ENCODE data around the gene DMD. TPM values are rescaled to one million over a fixed set of nuclear protein-coding genes. Genes with fewer than 3 reads are reported as not detected.

Gene DMD
- polyA plus RNA-seq, 2 of the 4 experiments (the other 2 are of a cell fraction): 0.03 TPM; not detected in 1

DNA sequence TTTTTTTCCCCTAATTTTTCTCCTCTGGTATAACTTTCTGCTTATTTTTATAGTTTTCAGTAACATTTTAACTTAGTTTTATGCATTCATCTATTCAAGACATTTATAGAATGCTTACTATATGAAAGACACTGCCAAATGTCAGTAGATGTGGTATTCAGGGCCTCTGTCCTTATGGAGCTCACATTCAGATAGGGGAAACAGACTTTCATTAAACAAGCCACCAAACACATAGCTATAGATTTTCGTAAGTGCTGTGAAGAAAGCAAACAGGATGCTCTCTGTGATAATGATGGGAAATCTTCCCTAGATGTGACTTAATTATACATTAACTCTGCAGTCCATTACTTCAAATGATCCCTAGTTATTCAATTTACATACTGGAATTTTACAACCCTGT is 1777.5 kb downstream of the DMD start:
- H3K27ac ChIP-seq: no peak overlapping the region
- no peak for DNase-seq (ENCODE audit: low read depth in 1 of 2, low spot score in 1 of 2)
- ChIA-PET POLR2A (no interaction called here), CTCF (no interaction called here)
- no peaks in the 10 kb centered on the region for H3K9me3 ChIP-seq
- 14% methylated on average over 1 of the region's 1 CpG for WGBS (ENCODE audit: missing lambda C conversion rate)
- FAIRE-seq: no peak
- no peak overlapping the region for H3K4me3 ChIP-seq
- TF ChIP-seq CHD4 (IDR thresholded peaks at IDR 0.05; ENCODE audit: borderline replicate concordance) (no peak), CBX8 (IDR thresholded peaks at IDR 0.05) (no peak), HEYL (CRISPR knock-in tag; IDR thresholded peaks at IDR 0.05) (no peak), TP53 (CRISPR knock-in tag; IDR thresholded peaks at IDR 0.05) (no peak), HDAC2 (IDR thresholded peaks at IDR 0.05) (no peak)
- H3K4me2 ChIP-seq: no peak overlapping the region
- no peak for ATAC-seq
- H3K4me1 ChIP-seq: no peaks in the 10 kb centered on the region

DNA sequence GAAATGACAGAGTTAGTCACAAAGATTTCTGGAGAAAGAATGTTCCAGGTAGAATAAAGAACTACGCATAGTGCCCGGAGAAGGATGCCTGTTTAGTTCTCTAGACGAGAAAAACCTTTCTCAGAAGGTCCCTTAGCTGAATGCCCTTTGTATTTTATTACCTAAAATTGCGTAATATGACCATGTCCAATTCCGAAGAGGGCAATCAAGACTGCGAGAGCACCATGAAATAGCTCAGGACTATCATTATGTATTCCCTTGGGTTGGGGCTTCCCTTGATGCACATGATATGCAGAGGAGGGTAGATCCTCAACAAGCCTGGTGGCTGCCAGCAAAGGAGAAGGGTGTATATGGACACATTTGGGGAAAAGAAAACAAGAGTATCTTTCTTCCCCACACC is 1781.4 kb downstream of the DMD start:
- no peak for FAIRE-seq
- CTCF ChIA-PET: interaction anchor here (0.7 kb wide), 1 partner anchor 172 kb away, joined by 3 read pairs; no protein-coding TSS in a partner anchor

DNA sequence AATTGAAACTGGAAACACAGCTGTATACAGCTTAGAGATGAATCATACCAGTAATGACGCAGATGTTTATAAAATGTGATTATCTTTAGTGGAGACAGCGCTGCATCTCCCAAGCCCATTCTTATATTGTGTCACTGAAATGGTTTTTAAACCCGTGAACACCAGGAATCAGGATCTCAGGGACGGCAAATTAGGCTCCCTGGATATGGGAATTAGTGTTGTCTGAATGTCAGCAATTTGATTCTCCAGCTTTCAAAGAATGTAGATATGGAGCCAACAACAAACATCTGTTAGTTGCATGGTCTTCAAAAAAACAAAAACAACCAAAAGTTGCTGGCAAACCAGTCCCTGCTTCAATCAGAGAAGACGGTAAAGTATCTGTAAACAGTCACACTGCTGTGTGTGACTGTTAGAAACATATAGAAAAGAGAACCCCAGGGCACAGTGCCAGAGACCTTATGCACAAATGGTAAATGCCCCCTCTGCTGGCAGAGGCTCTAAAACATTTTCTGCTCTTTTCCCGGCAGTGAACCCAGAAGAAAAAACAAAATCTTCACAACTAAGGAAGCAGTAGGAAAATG is 1787.7 kb downstream of the DMD start:
- H3K4me3 ChIP-seq: no peak overlapping the region
- no peak for FAIRE-seq
- WGBS (ENCODE audit: missing lambda C conversion rate): 3% methylated on average over 6 of the region's 6 CpGs
- no peaks in the 10 kb centered on the region for H3K9me3 ChIP-seq
- no peak for ATAC-seq
- no peak for TF ChIP-seq RARB (CRISPR knock-in tag; IDR thresholded peaks at IDR 0.05)
- no peak for TF ChIP-seq CBX2 (IDR thresholded peaks at IDR 0.05; ENCODE audit: borderline replicate concordance, low read depth)
- TF ChIP-seq RAD21 (conservative IDR thresholded peaks at IDR 0.05 in 1 of 2, IDR thresholded peaks at IDR 0.05 in 1 of 2): 0 out of 5 replicates have a peak, but pooled peaks of 1 of the 2 experiments have one; percentile 13
- TF ChIP-seq HEYL (CRISPR knock-in tag; IDR thresholded peaks at IDR 0.05): no peak
- TF ChIP-seq BHLHE40 (IDR thresholded peaks at IDR 0.05; ENCODE audit: low read depth, low read length): no peak
- H3K4me1 ChIP-seq: no peaks in the 10 kb centered on the region
- no peak overlapping the region for H3K4me2 ChIP-seq
- CTCF ChIA-PET: interaction anchor here (1.1 kb wide), 1 partner anchor 387 kb away, joined by 4 read pairs; no protein-coding TSS in a partner anchor
- peak; percentile 1 to 17 for DNase-seq (ENCODE audit: low read depth in 1 of 2, low spot score in 1 of 2)
- H3K27ac ChIP-seq: no peak overlapping the region
- POLR2A ChIA-PET: interaction anchor here (0.5 kb wide), 1 partner anchor 68 kb away, joined by 3 read pairs; no protein-coding TSS in a partner anchor

More for the DNA sequence above, 1781.4 kb downstream of the DMD start:
- Histone ChIP-seq H3K4me2 (no peak overlapping the region), H3K9me3 (no peaks in the 10 kb centered on the region), H3K4me1 (no peaks in the 10 kb centered on the region), H3K4me3 (no peak overlapping the region), H3K27ac (no peak overlapping the region)
- ATAC-seq (no peak), DNase-seq (ENCODE audit: low read depth in 1 of 2, low spot score in 1 of 2) (no peak)
- 13% methylated on average over 6 of the region's 6 CpGs for WGBS (ENCODE audit: missing lambda C conversion rate)
- POLR2A ChIA-PET: no interaction called here
- TF ChIP-seq SREBF2 (IDR thresholded peaks at IDR 0.05): no peak
- TF ChIP-seq CHD4 (IDR thresholded peaks at IDR 0.05; ENCODE audit: borderline replicate concordance): no peak
- TF ChIP-seq HOXB5 (CRISPR knock-in tag; IDR thresholded peaks at IDR 0.05): no peak
- TF ChIP-seq, protein P1, sequence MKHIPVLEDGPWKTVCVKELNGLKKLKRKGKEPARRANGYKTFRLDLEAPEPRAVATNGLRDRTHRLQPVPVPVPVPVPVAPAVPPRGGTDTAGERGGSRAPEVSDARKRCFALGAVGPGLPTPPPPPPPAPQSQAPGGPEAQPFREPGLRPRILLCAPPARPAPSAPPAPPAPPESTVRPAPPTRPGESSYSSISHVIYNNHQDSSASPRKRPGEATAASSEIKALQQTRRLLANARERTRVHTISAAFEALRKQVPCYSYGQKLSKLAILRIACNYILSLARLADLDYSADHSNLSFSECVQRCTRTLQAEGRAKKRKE (CRISPR knock-in tag; IDR thresholded peaks at IDR 0.05; ENCODE audit: low read depth): no peak
- TF ChIP-seq SMC3 (IDR thresholded peaks at IDR 0.05): no peak
- TF ChIP-seq FOSB (CRISPR knock-in tag; IDR thresholded peaks at IDR 0.05): no peak
- no peak for TF ChIP-seq CEBPB (IDR thresholded peaks at IDR 0.05)
- no peak for TF ChIP-seq CHD2 (IDR thresholded peaks at IDR 0.05; ENCODE audit: low read length, partially characterized antibody)
- TF ChIP-seq HOXB13 (CRISPR knock-in tag; IDR thresholded peaks at IDR 0.05; ENCODE audit: low read depth): no peak
- TF ChIP-seq RCOR1 (IDR thresholded peaks at IDR 0.05; ENCODE audit: low read depth, low read length): no peak
- no peak for TF ChIP-seq NR3C1 (IDR thresholded peaks at IDR 0.05)
- TF ChIP-seq TP53 (CRISPR knock-in tag; IDR thresholded peaks at IDR 0.05): no peak
- TF ChIP-seq CBX2 (IDR thresholded peaks at IDR 0.05; ENCODE audit: borderline replicate concordance, low read depth): no peak
- TF ChIP-seq, protein P2, sequence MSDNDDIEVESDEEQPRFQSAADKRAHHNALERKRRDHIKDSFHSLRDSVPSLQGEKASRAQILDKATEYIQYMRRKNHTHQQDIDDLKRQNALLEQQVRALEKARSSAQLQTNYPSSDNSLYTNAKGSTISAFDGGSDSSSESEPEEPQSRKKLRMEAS (IDR thresholded peaks at IDR 0.05): no peak
- TF ChIP-seq ZNF302 (CRISPR knock-in tag; IDR thresholded peaks at IDR 0.05): no peak
- TF ChIP-seq MYC (IDR thresholded peaks at IDR 0.05; ENCODE audit: borderline replicate concordance, low read length): no peak
- TF ChIP-seq JUN (IDR thresholded peaks at IDR 0.05): no peak
- TF ChIP-seq HDAC2 (IDR thresholded peaks at IDR 0.05): no peak

All from A549 (cell line).